ENCODE measurements around the gene HPCAL1.

DNA sequence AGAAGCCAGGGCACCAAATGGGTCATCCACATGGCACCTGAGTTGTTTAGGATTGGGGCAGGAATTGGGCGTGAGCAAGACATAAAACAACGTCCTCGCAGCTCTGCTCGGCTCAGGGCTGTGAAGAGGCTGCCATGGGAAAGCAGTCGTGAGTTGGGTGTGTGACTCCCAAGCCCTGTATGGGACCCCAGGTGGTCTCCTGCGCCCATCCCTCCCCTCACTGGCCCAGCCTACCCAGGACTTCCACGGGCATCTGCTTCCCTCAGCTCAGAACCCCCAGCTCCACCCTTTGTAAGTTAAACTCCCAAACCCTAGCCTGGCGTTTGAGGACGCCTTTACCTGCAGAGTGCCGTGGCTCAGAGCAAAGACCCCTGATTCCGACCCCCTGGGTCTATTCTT lies 23.2 kb upstream of the HPCAL1 start:
- no peak for TF ChIP-seq EZH2 (IDR thresholded peaks at IDR 0.05; ENCODE audit: insufficient read depth, poor library complexity, severe bottlenecking)
- TF ChIP-seq EZH2phosphoT487 (IDR thresholded peaks at IDR 0.05; ENCODE audit: insufficient read depth, low read depth), result no peak
